T-helper 17 cell (primary cell): ENCODE results near the gene C6orf136. TPM values are rescaled to one million over a fixed set of nuclear protein-coding genes. Genes with fewer than 3 reads are reported as not detected.

Experiments used
- ATAC-seq: fragments of 150-1000 bp; cut with Tn5 transposase; 2 replicates; pipeline ENCODE4 v1.10.0; 2021; ENCODE audit warnings: mild to moderate bottlenecking, moderate library complexity
- DNase-seq, 3 donors: peaks; one replicate each; pipeline versions ENCODE4 v3.0.0 to v3.0.0-alpha.2; 2020 to 2021
- H3K9me3 ChIP-seq: one replicate; pipeline ENCODE4 v1.7.0; 2013; ENCODE audit warnings: low read length, mild to moderate bottlenecking; ENCODE audit not compliant: control insufficient read depth, poor library complexity, severe bottlenecking
- H3K27ac Mint-ChIP-seq: one replicate; pipeline ENCODE4 v1.8.0; 2022; ENCODE audit warnings: mild to moderate bottlenecking, moderate library complexity, mixed read lengths
- H3K27me3 Mint-ChIP-seq: one replicate; pipeline ENCODE4 v1.8.0; 2022; ENCODE audit warnings: mixed read lengths
- H3K36me3 Mint-ChIP-seq: one replicate; pipeline ENCODE4 v1.8.0; 2022; ENCODE audit warnings: low read depth, mixed read lengths
- H3K4me1 Mint-ChIP-seq: one replicate; pipeline ENCODE4 v1.8.0; 2022; ENCODE audit warnings: mild to moderate bottlenecking, mixed read lengths
- H3K4me3 Mint-ChIP-seq: one replicate; pipeline ENCODE4 v1.8.0; 2022; ENCODE audit warnings: mild to moderate bottlenecking, moderate library complexity, mixed read lengths
- total RNA-seq, 4 donors: library from RNA in 2 of 4; stranded (reverse) in 2 of 4; gene quantifications; one replicate each; pipeline ENCODE4 v1.2.3 and lab custom pipeline; 2022 to 2026

Gene C6orf136
- total RNA-seq, 2 donors from 2014 or later, result 32.6 to 37.0 TPM

DNA sequence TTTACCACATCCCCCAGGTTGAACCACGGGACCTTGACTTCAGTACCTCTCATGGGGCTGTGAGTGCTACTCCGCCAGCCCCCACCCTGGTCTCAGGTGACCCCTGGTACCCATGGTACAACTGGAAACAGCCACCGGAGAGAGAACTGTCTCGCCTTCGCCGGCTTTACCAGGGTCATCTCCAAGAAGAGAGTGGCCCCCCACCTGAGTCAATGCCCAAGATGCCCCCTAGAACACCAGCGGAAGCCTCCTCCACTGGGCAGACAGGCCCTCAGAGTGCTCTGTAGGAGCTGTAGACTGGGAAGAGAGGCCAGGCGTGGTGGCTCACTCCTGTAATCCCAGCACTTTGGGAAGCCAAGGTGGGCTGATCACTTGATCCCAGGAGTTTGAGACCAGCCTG lies 21.4 kb upstream of the C6orf136 start:
- H3K4me3 Mint-ChIP-seq, result peak overlapping the region; percentile 92
- no peak overlapping the region for H3K27ac Mint-ChIP-seq
- no peaks in the 10 kb centered on the region for H3K9me3 ChIP-seq
- DNase-seq, result no peak
- no peaks in the 10 kb centered on the region for H3K27me3 Mint-ChIP-seq
- H3K4me1 Mint-ChIP-seq, result peaks cover 11% of the 10 kb centered on the region
- peaks cover 4% of the 10 kb centered on the region for H3K36me3 Mint-ChIP-seq
- ATAC-seq, result no peak

DNA sequence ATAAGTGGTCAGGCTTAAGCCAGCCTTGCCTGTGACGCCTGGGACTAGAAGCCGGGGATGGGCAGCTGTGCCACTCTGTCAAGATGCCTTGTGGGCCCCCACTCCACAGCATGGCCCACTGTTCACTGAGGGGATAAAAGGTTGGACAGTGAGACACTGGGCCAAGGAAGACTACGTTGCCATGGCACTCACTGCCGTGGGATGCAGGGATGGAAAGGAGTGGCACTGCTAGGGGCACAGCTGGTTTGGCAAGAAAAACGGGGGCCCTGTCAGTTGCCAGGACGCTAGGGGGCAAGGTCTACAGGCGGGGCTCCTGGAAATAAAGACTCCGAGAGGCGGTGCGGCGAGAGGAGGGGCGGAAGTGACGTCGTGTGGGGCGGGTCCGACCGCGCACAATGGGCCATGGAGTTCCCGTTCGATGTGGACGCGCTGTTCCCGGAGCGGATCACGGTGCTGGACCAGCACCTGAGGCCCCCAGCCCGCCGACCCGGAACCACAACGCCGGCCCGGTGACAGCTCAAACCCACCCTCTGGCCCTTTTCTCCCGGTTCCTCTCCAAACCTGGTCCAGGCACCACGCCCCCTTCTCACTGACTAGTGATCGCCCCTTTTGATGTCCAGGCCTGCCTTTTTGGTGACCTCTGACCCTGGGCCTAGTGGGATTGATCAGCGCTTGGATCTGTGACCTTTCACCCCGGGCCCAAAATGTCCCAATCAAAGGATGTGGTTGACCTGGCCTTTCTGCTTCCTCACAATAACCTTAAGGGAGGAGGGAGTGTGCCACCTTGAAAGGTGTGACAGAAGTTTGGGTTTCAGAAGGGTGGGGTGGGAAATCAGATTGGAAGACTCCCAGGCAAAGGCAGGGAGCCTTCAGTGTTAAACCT lies 20.2 kb upstream of the C6orf136 start, which contains the start of gene ATAT1:
Gene ATAT1 (plus strand): TSS at position 391 of the 883 bp plus-strand sequence.
- H3K9me3 ChIP-seq, result no peaks in the 10 kb centered on the region
- peak within 1 kb of the TSS; percentile 92 for H3K4me3 Mint-ChIP-seq
- H3K4me1 Mint-ChIP-seq, result peaks cover 17% of the 10 kb centered on the region
- DNase-seq, result peak; percentile 81 to 85 (median 83)
- no peaks in the 10 kb centered on the region for H3K27me3 Mint-ChIP-seq
- peak within 1 kb of the TSS; percentile 94 for H3K27ac Mint-ChIP-seq
- ATAC-seq, result peak; percentile 100
- peaks cover 6% of the 10 kb centered on the region for H3K36me3 Mint-ChIP-seq

DNA sequence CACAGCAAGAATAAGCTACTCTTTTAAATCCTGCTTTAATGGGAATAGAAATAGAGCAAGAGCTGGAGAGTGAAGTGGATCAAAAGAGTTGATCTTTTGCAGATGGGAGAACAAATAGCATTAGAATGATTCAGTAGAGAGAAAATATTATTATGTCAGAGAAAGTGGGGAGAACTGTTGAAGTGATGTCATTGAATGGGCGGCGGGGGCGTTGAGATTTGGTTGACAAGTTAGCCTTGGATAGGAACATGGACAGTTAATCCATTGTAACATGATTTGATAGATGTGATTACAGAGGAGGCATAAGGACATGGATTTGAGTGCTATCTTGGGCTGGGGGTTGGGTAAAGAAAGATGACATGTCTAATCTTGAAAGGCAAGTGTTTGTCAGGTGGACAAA lies 11.1 kb upstream of the C6orf136 start:
- H3K9me3 ChIP-seq, result no peaks in the 10 kb centered on the region
- no peak overlapping the region for H3K4me3 Mint-ChIP-seq
- ATAC-seq (no peak), DNase-seq (no peak)
- H3K36me3 Mint-ChIP-seq, result peaks cover 9% of the 10 kb centered on the region
- H3K4me1 Mint-ChIP-seq, result peaks cover 9% of the 10 kb centered on the region
- no peak overlapping the region for H3K27ac Mint-ChIP-seq
- H3K27me3 Mint-ChIP-seq, result no peaks in the 10 kb centered on the region

DNA sequence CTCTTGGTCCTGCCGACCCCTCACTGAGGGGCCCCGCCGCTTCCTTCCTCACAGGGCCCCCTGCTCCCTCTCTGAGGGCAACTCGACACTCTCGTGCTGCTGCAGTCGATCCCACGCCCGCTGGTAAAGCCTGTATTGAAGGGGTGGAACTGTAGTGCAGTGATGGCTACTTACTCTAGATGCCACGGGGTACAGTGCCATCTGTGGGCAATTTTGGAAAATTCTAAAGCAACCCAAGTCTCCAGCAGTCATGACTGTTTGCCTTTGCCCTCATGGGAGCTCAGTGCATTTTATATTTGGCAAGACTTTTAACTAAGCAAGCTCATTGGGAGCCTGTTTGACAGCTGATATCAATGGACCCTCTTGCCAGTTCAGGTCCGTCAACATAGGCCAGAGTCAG lies 6.5 kb upstream of the C6orf136 start:
- peaks cover 17% of the 10 kb centered on the region for H3K4me1 Mint-ChIP-seq
- H3K27me3 Mint-ChIP-seq, result no peaks in the 10 kb centered on the region
- H3K9me3 ChIP-seq, result no peaks in the 10 kb centered on the region
- H3K36me3 Mint-ChIP-seq, result peaks cover 8% of the 10 kb centered on the region
- H3K27ac Mint-ChIP-seq, result no peak overlapping the region
- DNase-seq (no peak), ATAC-seq (no peak)
- H3K4me3 Mint-ChIP-seq, result no peak overlapping the region

DNA sequence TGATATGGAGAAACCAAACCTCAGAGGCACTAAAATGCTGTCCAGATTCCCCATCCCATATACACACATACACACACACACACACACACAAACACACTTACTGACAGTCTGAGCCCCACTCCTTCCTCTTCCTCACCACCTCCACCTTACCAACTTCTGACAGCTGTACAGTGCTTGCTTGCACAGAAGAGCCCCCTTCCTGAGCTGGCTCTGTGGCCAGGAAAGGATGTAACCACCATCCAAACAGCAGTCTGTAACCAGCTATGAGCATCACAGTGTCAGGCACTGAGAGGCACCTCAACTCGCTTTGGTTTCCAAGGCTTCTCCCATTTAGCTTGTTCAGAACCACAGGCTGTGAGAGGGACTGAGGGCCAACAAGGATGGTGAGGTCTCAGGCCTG lies 5.9 kb upstream of the C6orf136 start:
- Mint-ChIP-seq H3K27ac (peak overlapping the region; percentile 78), H3K4me3 (no peak overlapping the region), H3K4me1 (peaks cover 18% of the 10 kb centered on the region), H3K36me3 (peaks cover 6% of the 10 kb centered on the region), H3K27me3 (no peaks in the 10 kb centered on the region)
- H3K9me3 ChIP-seq, result no peaks in the 10 kb centered on the region
- ATAC-seq (no peak), DNase-seq (no peak)

DNA sequence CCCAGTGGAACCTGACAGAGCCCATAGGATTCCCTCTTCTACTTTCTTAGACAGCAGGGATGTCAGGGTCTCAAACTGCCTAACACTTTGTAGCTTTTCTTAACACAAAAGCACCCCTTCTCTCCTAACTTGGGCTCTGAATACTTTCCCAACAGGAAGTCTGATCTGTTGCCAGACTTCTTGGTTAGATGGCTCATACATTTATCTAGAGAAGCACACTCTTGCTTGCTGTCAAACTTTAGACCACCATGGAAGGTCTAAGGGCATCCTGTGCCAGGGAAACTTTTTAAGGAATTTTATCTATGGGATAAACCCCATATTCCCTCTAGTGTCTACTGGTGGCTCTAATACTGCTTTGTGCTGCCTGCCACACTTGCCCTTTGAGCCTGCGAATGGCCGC lies 3.3 kb upstream of the C6orf136 start:
- H3K4me1 Mint-ChIP-seq, result peaks cover 24% of the 10 kb centered on the region

DNA sequence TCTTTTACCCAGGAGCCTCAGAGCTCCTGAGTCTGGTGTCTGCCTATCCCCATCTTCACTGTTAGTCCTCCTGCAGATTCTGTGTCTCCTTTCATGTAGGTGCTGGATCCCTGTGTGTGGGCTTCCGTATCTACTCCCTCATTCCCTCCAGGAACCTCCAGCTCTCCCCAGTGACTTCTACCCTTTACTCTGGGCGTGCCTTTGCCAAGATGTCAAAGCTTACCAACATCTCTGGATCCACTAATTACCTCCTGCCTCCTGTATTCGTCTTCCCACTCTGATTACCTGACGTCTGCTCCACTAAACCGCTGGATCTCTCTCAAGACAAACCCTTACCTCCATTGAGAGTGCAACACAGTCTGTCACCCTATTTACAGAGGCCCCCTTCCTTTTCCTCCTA lies 2.2 kb upstream of the C6orf136 start:
- peaks cover 6% of the 10 kb centered on the region for H3K36me3 Mint-ChIP-seq
- H3K27ac Mint-ChIP-seq, result peak overlapping the region; percentile 37
- H3K27me3 Mint-ChIP-seq, result no peaks in the 10 kb centered on the region
- H3K4me1 Mint-ChIP-seq, result peaks cover 24% of the 10 kb centered on the region
- no peaks in the 10 kb centered on the region for H3K9me3 ChIP-seq
- H3K4me3 Mint-ChIP-seq, result no peak overlapping the region
- ATAC-seq, result no peak
- DNase-seq, result no peak

More for the DNA sequence above, 3.3 kb upstream of the C6orf136 start:
- H3K9me3 ChIP-seq, result no peaks in the 10 kb centered on the region
- peak overlapping the region; percentile 37 for H3K27ac Mint-ChIP-seq
- DNase-seq (no peak), ATAC-seq (no peak)
- no peak overlapping the region for H3K4me3 Mint-ChIP-seq
- no peaks in the 10 kb centered on the region for H3K27me3 Mint-ChIP-seq
- peaks cover 6% of the 10 kb centered on the region for H3K36me3 Mint-ChIP-seq

DNA sequence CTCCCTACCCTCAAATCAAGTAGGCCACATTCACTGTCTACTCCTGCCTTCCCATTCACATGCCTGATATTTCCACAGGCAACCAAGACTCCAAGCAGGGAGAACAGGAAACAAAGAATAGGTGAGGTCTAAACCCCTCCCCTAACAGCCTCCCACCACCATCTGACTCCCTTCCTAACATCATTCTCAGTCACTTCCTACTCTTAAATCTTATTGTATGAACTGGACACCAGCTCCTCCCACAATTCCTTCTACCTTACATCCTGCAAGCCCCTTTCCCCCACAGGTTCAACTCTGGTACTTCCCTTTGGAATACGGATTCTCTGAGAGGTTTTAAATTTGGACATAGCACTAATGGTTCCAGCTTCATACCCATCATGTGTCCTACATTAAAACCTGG lies 944 bp upstream of the C6orf136 start:
- H3K36me3 Mint-ChIP-seq, result peaks cover 5% of the 10 kb centered on the region
- no peaks in the 10 kb centered on the region for H3K27me3 Mint-ChIP-seq
- H3K4me3 Mint-ChIP-seq, result peak overlapping the region; percentile 39
- H3K4me1 Mint-ChIP-seq, result peaks cover 23% of the 10 kb centered on the region
- DNase-seq, result no peak
- ATAC-seq, result no peak
- H3K27ac Mint-ChIP-seq, result peak overlapping the region; percentile 75
- no peaks in the 10 kb centered on the region for H3K9me3 ChIP-seq

DNA sequence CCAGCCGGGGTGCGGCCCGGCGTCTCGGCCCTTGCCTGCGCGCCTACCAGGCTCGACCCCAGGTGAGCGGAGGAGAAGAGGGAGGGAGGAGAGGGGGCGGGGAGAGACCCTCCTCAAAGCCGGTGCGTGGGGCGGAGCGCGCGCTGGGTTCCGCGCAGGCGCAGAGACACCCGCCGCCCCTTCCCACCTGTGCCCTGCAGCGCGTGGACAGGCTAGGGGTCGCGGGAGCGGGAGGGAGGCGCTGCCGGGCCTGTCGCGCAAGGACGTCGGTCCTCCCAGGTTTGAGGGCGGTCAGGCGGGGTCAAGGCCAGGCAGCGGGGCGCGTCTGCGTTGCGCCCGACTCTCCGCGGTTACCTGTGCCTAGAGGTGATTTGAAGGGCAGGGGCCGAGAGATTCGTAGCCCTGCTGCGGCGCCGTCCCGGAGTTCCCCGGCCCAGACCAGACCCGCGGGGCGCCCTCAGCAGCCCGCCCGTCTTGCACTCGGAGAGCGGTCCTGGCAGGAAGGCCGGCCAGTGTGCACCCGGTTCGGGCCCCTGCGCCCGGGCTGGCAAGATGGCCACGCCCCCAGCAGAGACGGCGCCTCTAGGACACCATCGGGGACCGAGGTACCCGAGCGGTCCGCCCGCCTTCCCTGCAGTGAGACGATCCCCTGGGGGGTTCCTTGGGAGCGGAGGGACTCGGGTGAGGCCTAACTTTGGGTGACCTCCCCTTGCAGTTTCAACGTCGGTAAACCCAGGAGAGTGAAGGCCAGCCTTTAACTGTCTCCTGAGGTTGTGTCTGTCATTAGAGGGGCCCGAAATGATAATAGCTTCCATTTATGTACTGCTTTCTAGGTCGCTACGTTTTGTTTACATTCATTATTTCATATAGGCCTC lies 546 bp downstream of the C6orf136 start:
- no peaks in the 10 kb centered on the region for H3K27me3 Mint-ChIP-seq
- ATAC-seq (peak; percentile 78), DNase-seq (peak; percentile 41 to 60 (median 60))
- peak overlapping the region; percentile 91 for H3K4me3 Mint-ChIP-seq
- H3K36me3 Mint-ChIP-seq, result peaks cover 4% of the 10 kb centered on the region
- peaks cover 19% of the 10 kb centered on the region for H3K4me1 Mint-ChIP-seq
- no peaks in the 10 kb centered on the region for H3K9me3 ChIP-seq
- peak overlapping the region; percentile 75 for H3K27ac Mint-ChIP-seq

DNA sequence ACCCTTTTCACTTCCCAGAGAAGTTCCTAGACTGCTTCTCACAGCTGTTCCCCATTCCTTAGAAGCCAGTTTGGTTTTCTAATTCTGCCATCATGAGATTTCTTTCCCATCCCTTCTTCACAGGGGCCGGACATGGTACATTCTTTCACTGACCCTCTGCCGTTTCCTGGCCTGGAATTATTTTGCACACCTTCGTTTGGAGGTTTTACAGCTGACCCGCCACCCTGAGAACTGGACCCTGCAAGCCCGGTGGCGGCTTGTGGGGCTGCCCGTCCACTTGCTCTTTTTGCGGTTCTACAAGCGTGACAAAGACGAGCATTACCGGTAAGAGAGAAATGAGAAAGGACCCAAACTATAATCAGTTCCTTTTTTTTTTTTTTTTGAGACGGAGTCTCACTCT lies 4.2 kb downstream of the C6orf136 start:
- H3K9me3 ChIP-seq, result no peaks in the 10 kb centered on the region
- H3K27me3 Mint-ChIP-seq, result no peaks in the 10 kb centered on the region
- H3K4me3 Mint-ChIP-seq, result peak overlapping the region; percentile 39
- H3K27ac Mint-ChIP-seq, result peak overlapping the region; percentile 78
- no peak for DNase-seq
- no peak for ATAC-seq
- peaks cover 6% of the 10 kb centered on the region for H3K36me3 Mint-ChIP-seq
- H3K4me1 Mint-ChIP-seq, result peaks cover 9% of the 10 kb centered on the region

DNA sequence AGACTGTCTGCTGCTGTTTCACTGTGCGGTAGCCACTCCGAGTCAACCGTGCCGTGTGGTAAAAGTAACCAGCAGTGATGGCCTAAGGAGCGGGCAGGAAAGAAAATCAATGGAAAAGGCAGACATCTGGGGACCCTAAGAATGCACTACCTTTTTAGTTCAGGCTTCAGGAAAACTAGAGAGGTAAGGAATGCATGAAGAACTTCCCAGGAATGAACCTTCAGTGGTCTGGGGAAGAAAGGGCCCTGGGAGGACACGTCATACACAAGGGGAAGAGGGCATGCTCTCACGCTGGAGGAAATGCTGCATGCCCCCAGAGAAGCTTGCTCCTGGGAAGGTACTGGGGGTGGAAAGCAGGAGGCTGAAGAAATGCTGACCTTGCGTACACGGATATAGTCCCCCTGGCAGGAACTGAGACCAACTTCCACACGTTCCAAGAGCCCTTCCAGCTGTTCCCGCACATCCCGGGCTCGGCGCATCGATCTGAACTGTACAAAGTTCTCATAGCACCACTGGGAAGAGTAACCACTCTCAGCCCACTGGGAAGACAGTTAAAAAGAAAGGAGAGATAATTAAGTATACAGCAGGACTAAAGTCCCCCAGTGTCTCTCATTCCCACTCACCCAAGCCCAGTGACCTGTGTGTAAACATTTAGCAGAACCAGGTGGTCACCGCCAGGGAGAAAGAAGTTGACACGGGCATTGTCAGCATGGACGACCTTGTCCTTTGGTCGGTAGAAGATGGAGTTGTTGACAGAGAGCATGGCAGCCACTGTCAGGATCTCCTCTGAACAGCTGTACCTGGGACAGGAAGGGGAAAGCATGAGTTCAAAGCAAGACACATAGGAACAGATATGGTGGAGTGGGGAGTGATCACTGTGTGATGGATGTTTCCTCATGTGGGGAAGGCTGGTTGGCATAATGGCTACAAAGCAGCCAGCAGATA lies 8.1 kb downstream of the C6orf136 start:
- Mint-ChIP-seq H3K4me1 (peaks cover 12% of the 10 kb centered on the region), H3K36me3 (peaks cover 9% of the 10 kb centered on the region), H3K27ac (peak overlapping the region; percentile 9)

DNA sequence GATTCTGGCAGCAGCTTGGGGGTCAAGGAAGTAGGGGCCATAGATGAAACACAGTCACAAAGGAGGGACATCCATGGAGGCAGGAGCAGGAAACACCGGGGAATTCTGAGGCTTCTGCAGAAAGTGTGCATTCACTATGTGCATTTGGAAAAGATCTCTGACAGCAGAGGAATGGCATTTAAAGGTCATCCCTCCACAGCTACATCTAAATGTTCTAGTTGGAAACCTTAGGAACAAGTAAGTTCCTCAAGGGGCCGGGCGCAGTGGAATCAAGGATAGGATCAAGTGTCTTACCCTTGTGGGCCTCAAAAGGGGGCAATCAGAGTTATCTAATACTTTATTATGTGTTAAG lies 8.8 kb downstream of the C6orf136 start:
- H3K4me1 Mint-ChIP-seq, result peaks cover 12% of the 10 kb centered on the region
- H3K27me3 Mint-ChIP-seq, result no peaks in the 10 kb centered on the region
- H3K4me3 Mint-ChIP-seq, result no peak overlapping the region
- no peak for ATAC-seq
- H3K27ac Mint-ChIP-seq, result peak overlapping the region; percentile 9
- no peak for DNase-seq
- H3K36me3 Mint-ChIP-seq, result peaks cover 9% of the 10 kb centered on the region
- H3K9me3 ChIP-seq, result no peaks in the 10 kb centered on the region

More for the DNA sequence above, 8.1 kb downstream of the C6orf136 start:
- Mint-ChIP-seq H3K27me3 (no peaks in the 10 kb centered on the region), H3K4me3 (no peak overlapping the region)
- no peaks in the 10 kb centered on the region for H3K9me3 ChIP-seq
- ATAC-seq (no peak), DNase-seq (no peak)
